Panc1 (cell line): ENCODE measurements around the gene ARL6IP4.

Experiments
- POLR2AphosphoS5 ChIP-seq: IDR thresholded peaks from 2 replicates; pipeline ENCODE4 v1.6.1; 2012; ENCODE audit warnings: mild to moderate bottlenecking, low read depth, low read length, moderate library complexity
- TCF7L2 ChIP-seq: IDR thresholded peaks from 2 replicates; pipeline ENCODE4 v1.6.1; 2011; ENCODE audit warnings: mild to moderate bottlenecking, low read depth, low read length, inconsistent platforms
- TF ChIP-seq, protein P1 (sequence below): fragments of 450-650 bp; IDR thresholded peaks from 2 replicates; pipeline ENCODE4 v1.5.1; 2017; ENCODE audit warnings: mild to moderate bottlenecking

DNA sequence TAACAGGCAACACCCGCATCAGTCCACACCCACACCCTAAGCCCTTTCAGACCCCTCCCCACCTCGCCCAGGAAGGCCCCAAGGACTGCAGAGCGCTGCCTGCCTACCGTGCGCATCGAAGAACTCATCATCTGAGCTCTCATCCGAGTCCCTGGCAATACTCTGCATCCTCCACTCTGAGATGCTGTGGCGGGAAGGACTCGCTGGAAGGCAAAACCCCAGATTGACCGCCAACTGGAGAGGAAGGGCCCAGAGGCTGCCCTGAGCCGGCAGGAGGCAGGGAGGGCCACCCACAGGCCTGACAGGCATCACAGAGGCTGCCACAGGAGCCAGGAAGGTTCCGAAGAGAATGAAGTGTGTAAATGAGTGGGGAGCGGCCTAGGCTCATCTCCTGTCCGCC lies 23.8 kb downstream of the ARL6IP4 start:
- TF ChIP-seq, protein P1, sequence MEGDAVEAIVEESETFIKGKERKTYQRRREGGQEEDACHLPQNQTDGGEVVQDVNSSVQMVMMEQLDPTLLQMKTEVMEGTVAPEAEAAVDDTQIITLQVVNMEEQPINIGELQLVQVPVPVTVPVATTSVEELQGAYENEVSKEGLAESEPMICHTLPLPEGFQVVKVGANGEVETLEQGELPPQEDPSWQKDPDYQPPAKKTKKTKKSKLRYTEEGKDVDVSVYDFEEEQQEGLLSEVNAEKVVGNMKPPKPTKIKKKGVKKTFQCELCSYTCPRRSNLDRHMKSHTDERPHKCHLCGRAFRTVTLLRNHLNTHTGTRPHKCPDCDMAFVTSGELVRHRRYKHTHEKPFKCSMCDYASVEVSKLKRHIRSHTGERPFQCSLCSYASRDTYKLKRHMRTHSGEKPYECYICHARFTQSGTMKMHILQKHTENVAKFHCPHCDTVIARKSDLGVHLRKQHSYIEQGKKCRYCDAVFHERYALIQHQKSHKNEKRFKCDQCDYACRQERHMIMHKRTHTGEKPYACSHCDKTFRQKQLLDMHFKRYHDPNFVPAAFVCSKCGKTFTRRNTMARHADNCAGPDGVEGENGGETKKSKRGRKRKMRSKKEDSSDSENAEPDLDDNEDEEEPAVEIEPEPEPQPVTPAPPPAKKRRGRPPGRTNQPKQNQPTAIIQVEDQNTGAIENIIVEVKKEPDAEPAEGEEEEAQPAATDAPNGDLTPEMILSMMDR, result no peak
- TF ChIP-seq POLR2AphosphoS5, result no peak
- no peak for TF ChIP-seq TCF7L2
